CD4-positive, alpha-beta T cell treated with Interleukin-4 for 1 hour (primary cell): ENCODE data around the gene ATP2A1.

Source experiments
- DNase-seq, 2 donors: peaks; one replicate each; pipeline ENCODE4 v3.0.0-alpha.2; 2020 to 2022

The ATP2A1 gene

GRCh38 chr16:28878083-28878926 lies at the start of gene ATP2A1:
Gene ATP2A1 (plus strand): TSS chr16:28878488. CDS start chr16:28878672, 184 bp downstream.
- no peak for DNase-seq

- DNase-seq: no peak
Observed at GRCh38 chr16:28829747-28830146, 48.5 kb upstream of the ATP2A1 start.

- no peak for DNase-seq
Observed at GRCh38 chr16:28830531-28830930, 47.8 kb upstream of the ATP2A1 start.

- DNase-seq: no peak
Observed at GRCh38 chr16:28834349-28834748, 43.9 kb upstream of the ATP2A1 start.

GRCh38 chr16:28834873-28835863 lies 43.1 kb upstream of the ATP2A1 start:
- DNase-seq: no peak

- DNase-seq: no peak
Observed at GRCh38 chr16:28835864-28836760, 42.2 kb upstream of the ATP2A1 start.

- no peak for DNase-seq
Observed at GRCh38 chr16:28836761-28837064, 41.6 kb upstream of the ATP2A1 start.

- no peak for DNase-seq
Observed at GRCh38 chr16:28837672-28838557, 40.4 kb upstream of the ATP2A1 start.

- DNase-seq: no peak
Observed at GRCh38 chr16:28838558-28838918, 39.8 kb upstream of the ATP2A1 start.

- no peak for DNase-seq
Observed at GRCh38 chr16:28839004-28839639, 39.2 kb upstream of the ATP2A1 start.

- DNase-seq: no peak
Observed at GRCh38 chr16:28839899-28840298, 38.4 kb upstream of the ATP2A1 start.

- no peak for DNase-seq
Observed at GRCh38 chr16:28842696-28843095, 35.6 kb upstream of the ATP2A1 start.

- no peak for DNase-seq
Observed at GRCh38 chr16:28843766-28844165, 34.5 kb upstream of the ATP2A1 start.

- DNase-seq: no peak
Observed at GRCh38 chr16:28844226-28844885, 33.9 kb upstream of the ATP2A1 start.

- DNase-seq: peak in 1 of 2 donors; percentile 27
Observed at GRCh38 chr16:28845293-28845692, 33.0 kb upstream of the ATP2A1 start.

GRCh38 chr16:28845761-28846079 lies 32.6 kb upstream of the ATP2A1 start:
- DNase-seq: no peak

- DNase-seq: peak; percentile 99
Observed at GRCh38 chr16:28846080-28846932, 32.0 kb upstream of the ATP2A1 start, which contains the start of gene TUFM. Gene TUFM (minus strand): TSS chr16:28846348. CDS start chr16:28846269, 79 bp downstream.

GRCh38 chr16:28846933-28847273 lies 31.4 kb upstream of the ATP2A1 start:
- DNase-seq: no peak

GRCh38 chr16:28858421-28858820 lies 19.9 kb upstream of the ATP2A1 start:
- no peak for DNase-seq

- DNase-seq: no peak
Observed at GRCh38 chr16:28859326-28859725, 19.0 kb upstream of the ATP2A1 start.
